Kidney capillary endothelial cell (primary cell): Measurements from ENCODE around the gene CGB7.

ENCODE experiments used
- DNase-seq: peaks from one replicate; pipeline ENCODE4 v3.0.0-alpha.2; 2018; ENCODE audit warnings: low spot score

CGB7 gene

DNA sequence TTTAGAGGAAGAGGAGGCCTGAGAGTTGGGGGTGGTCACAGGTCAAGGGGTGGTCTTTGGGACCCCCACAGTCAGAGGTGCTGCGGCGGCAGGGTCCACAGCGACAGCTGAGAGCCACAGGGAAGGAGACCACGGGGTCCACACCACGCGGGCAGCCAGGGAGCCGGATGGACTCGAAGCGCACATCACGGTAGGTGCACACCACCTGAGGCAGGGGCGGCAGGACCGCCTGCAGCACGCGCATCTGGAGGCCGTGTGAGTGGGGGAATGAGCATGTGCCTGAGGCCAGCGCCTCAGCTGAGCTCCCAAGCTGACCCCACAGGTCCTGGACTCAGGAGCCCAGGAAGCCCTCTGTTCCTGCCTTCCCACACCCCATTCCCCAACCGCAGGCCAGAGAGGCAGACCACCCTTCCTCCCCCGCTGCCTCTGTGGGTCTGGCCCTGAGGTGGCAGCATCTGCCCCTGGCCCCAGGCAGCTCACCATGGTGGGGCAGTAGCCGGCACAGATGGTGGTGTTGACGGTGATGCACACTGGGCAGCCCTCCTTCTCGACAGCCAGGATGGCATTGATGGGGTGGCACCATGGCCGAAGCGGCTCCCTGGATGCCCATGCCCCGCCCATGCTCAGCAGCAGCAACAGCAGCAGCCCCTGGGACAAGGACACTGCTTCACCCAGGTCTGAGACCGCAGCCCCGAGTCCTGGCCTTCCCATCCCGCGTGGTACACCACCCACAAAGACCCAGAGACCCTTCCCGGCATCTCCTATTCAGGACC, 41.3 kb downstream of the CGB7 start:
- no peak for DNase-seq

DNA sequence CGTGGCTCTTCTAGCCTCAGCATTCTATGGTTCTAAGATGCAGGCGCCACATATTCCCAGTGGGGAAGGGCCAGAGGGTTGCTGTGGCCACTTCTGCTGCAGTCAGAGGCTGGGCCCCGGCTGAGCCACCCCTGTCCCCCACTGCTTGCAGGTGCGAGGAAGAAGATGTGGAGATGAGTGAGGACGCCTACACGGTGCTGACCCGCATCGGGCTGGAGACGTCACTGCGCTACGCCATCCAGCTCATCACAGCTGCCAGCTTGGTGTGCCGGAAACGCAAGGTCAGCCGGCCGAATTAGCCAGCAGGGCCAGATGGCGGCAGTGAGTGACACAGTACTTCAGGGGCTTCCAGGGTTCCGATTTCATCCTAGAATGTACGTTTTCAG, 42.7 kb downstream of the CGB7 start:
- DNase-seq, result no peak

DNA sequence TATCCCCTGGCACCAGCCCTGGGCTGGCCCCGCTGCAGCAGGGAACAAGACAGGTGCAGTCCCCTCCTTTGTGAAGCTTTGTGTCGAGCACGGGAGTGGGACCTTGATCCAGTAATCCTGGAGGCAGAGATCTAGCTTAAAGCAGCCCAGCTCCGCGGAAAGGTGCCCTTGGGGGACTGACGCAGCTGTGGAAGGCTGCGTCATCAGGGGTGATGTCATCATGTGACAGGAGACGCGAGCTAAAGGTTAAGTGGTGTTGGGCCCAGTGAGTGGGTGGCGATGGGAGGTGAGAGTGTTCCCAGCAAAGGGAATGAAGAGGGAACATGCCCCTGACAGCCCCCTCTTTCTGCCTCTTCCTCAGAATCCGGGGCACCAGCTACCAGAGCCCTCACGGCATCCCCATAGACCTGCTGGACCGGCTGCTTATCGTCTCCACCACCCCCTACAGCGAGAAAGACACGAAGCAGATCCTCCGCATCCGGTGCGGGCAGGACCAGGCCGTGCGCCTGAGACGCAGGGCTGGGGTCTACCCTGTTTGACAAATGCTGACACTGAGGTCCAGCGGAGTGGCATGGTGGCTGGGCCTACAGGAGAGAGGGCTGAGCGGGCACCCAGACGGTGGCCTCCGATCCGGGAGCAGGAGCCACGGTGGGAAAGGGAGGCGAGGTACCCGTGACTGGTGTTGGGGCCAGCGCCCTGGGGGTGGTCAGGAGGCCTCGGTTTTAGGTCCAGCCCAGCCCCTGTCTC, 43.3 kb downstream of the CGB7 start:
- no peak for DNase-seq

DNA sequence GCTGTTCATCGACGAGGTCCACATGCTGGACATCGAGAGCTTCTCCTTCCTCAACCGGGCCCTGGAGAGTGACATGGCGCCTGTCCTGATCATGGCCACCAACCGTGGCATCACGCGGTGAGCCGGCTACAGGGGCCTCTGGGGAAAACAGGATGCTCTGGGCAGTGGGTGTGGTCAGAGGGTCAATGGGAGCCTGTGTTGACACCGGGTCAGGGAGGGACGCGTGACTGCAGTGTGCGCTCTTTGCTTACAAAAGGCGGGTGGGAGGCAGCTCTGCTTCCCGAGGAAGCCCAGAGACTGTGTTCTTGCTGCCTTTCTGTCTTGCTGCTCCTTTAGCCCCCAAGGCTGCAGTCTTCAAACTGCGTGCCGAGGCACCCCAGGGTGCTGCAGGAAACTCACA, 46.4 kb downstream of the CGB7 start:
- no peak for DNase-seq

DNA sequence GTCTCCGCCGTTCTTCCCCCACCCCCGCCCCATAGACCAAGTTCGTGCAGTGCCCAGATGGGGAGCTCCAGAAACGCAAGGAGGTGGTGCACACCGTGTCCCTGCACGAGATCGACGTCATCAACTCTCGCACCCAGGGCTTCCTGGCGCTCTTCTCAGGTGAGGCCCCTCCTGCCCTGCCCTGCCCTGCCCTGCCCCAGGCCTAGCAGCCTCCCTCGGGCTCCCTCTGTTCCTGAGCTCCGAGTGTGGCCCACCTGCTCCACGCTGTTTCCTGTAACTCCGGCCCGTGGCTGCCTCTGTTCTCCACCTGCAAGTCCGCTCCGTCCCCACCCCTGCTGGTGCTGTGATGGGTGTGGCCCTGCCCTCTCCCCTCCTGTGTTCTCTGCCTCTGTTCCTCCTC, 47.1 kb downstream of the CGB7 start:
- DNase-seq, result no peak

DNA sequence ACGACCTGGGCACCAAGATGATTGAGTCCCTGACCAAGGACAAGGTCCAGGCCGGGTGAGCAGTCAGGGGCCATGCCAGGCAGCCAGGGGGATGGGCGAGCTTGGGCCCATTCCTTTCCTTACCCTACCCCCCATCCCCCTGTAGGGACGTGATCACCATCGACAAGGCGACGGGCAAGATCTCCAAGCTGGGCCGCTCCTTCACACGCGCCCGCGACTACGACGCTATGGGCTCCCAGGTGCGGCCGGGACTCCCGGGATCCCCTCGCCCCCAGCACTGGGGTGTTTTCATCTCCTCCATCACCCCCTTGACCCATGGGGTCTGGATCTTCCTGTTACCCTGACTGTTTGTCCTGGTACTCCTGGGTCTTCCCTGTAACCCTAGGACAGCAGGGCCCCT, 47.7 kb downstream of the CGB7 start:
- no peak for DNase-seq

DNA sequence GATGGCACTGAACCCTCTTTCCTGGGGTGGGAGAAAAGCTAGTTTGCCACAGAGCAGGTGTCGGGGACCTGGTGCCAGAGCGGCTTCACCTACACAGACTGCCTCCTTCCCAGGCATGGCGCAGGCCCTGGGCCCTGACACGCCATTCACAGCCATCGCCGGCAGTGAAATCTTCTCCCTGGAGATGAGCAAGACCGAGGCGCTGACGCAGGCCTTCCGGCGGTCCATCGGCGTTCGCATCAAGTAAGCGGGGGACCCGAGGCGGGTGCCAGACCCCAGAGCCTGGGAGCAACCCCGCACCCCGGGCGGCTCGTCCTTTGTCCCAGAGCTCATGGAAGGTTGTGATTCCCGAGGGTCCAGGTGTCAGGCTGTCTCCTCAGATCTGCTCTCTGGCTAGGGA, 50.6 kb downstream of the CGB7 start:
- no peak for DNase-seq

DNA sequence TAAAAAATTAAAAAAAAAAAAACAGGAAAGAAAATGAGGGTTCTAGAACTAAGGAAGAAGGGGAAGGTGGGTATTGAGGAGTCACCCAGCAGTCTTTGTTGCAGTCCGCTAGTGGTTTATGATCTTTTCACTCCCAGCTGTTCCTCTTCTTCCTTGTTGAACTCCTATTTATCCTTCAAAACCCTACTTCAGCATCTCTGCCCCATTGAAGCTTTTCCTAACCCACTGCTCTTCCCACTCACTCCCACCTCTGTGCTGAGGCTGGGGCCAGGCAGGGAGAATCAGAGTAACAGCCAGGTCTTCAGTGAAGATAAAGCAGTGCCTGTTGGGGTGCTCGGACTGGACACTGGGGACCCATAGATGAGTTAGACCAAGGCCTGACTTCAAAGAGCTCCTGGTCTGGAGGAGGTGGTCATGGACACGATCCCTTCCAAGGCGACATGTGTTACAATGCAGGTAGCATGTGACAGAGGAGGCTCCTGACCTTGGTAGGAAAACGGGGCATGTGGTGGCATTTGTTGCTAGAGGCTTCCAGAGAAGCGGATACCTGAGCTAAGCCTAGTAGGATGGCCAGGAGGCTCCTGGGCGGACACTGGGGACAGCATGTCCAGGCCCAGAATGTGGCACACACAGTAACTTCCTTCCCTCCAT, 52.5 kb downstream of the CGB7 start:
- no peak for DNase-seq
